Measurements from ENCODE around the gene IL12RB1. TPM values are rescaled to one million over a fixed set of nuclear protein-coding genes. Genes with fewer than 3 reads are reported as not detected.

IL12RB1 gene
- total and polyA plus RNA-seq, 2 donors (not counting 1 experiment from before 2014, with no cell fraction given): 0.50 to 0.75 TPM

- Histone ChIP-seq H4K20me1 (ENCODE audit: control insufficient read depth, extremely low read depth, insufficient read depth, low read length) (no peaks in the 10 kb centered on the region), H2AFZ (ENCODE audit: low read length) (peak overlapping the region; percentile 78), H3K27ac (ENCODE audit: insufficient read depth, low read length) (no peak overlapping the region), H3K36me3 (ENCODE audit: control insufficient read depth, insufficient read depth, low read length) (no peaks in the 10 kb centered on the region), H3K4me3 (replicated peaks in 1 of 4; ENCODE audit: control extremely low read depth in 1 of 4, insufficient read depth in 1 of 4, low read depth in 3 of 4, low read length in 4 of 4) (peak overlapping the region; percentile 16 to 56 (median 42)), H3K9me3 (ENCODE audit: control insufficient read depth, insufficient read depth, low read depth, low read length) (no peaks in the 10 kb centered on the region), H3K79me2 (ENCODE audit: control insufficient read depth, insufficient read depth, low read length) (no peaks in the 10 kb centered on the region), H3K27me3 (ENCODE audit: control insufficient read depth, insufficient read depth, low read length) (peaks cover 1% of the 10 kb centered on the region), H3K9ac (ENCODE audit: insufficient read depth, low read length) (no peak overlapping the region), H3K4me2 (ENCODE audit: extremely low read depth, insufficient read depth, low read length) (peak overlapping the region; percentile 89), H3K4me1 (ENCODE audit: control insufficient read depth, extremely low read depth, insufficient read depth, low read length) (peaks cover 9% of the 10 kb centered on the region)
- TF ChIP-seq CTCF (conservative IDR thresholded peaks at IDR 0.05 in 1 of 2, IDR thresholded peaks at IDR 0.05 in 1 of 2; ENCODE audit: low read depth in 1 of 2, low read length in 2 of 2) (no peak), EZH2 (IDR thresholded peaks at IDR 0.05; ENCODE audit: low read length, missing control alignments) (no peak)
- DNase-seq (ENCODE audit: low read depth in 2 of 2): no peak
Observed at GRCh38 chr19:18104793-18105131, 18.0 kb upstream of the IL12RB1 start.

GRCh38 chr19:18102916-18103542 lies 16.3 kb upstream of the IL12RB1 start:
- no peak for DNase-seq (ENCODE audit: low read depth in 2 of 2)
- no peak overlapping the region for H2AFZ ChIP-seq (ENCODE audit: low read length)
- H3K4me1 ChIP-seq (ENCODE audit: control insufficient read depth, extremely low read depth, insufficient read depth, low read length): peaks cover 6% of the 10 kb centered on the region
- H3K9ac ChIP-seq (ENCODE audit: insufficient read depth, low read length): no peak overlapping the region
- peaks cover 15% of the 10 kb centered on the region for H3K27me3 ChIP-seq (ENCODE audit: control insufficient read depth, insufficient read depth, low read length)
- H3K79me2 ChIP-seq (ENCODE audit: control insufficient read depth, insufficient read depth, low read length): no peaks in the 10 kb centered on the region
- H3K4me2 ChIP-seq (ENCODE audit: extremely low read depth, insufficient read depth, low read length): no peak overlapping the region
- H3K9me3 ChIP-seq (ENCODE audit: control insufficient read depth, insufficient read depth, low read depth, low read length): no peaks in the 10 kb centered on the region
- TF ChIP-seq CTCF (conservative IDR thresholded peaks at IDR 0.05 in 1 of 2, IDR thresholded peaks at IDR 0.05 in 1 of 2; ENCODE audit: low read depth in 1 of 2, low read length in 2 of 2): no peak
- H3K36me3 ChIP-seq (ENCODE audit: control insufficient read depth, insufficient read depth, low read length): no peaks in the 10 kb centered on the region
- H3K4me3 ChIP-seq (replicated peaks in 1 of 4; ENCODE audit: control extremely low read depth in 1 of 4, insufficient read depth in 1 of 4, low read depth in 3 of 4, low read length in 4 of 4): no peak overlapping the region
- H4K20me1 ChIP-seq (ENCODE audit: control insufficient read depth, extremely low read depth, insufficient read depth, low read length): no peaks in the 10 kb centered on the region
- H3K27ac ChIP-seq (ENCODE audit: insufficient read depth, low read length): no peak overlapping the region

GRCh38 chr19:18101268-18101667 lies 14.5 kb upstream of the IL12RB1 start:
- H3K27me3 ChIP-seq (ENCODE audit: control insufficient read depth, insufficient read depth, low read length): peaks cover 17% of the 10 kb centered on the region
- no peaks in the 10 kb centered on the region for H3K79me2 ChIP-seq (ENCODE audit: control insufficient read depth, insufficient read depth, low read length)
- H2AFZ ChIP-seq (ENCODE audit: low read length): no peak overlapping the region
- H4K20me1 ChIP-seq (ENCODE audit: control insufficient read depth, extremely low read depth, insufficient read depth, low read length): no peaks in the 10 kb centered on the region
- no peak overlapping the region for H3K4me3 ChIP-seq (replicated peaks in 1 of 4; ENCODE audit: control extremely low read depth in 1 of 4, insufficient read depth in 1 of 4, low read depth in 3 of 4, low read length in 4 of 4)
- H3K4me2 ChIP-seq (ENCODE audit: extremely low read depth, insufficient read depth, low read length): no peak overlapping the region
- H3K4me1 ChIP-seq (ENCODE audit: control insufficient read depth, extremely low read depth, insufficient read depth, low read length): peaks cover 9% of the 10 kb centered on the region
- H3K9me3 ChIP-seq (ENCODE audit: control insufficient read depth, insufficient read depth, low read depth, low read length): no peaks in the 10 kb centered on the region
- no peak for TF ChIP-seq CTCF (conservative IDR thresholded peaks at IDR 0.05 in 1 of 2, IDR thresholded peaks at IDR 0.05 in 1 of 2; ENCODE audit: low read depth in 1 of 2, low read length in 2 of 2)
- TF ChIP-seq EZH2 (IDR thresholded peaks at IDR 0.05; ENCODE audit: low read length, missing control alignments): no peak
- H3K27ac ChIP-seq (ENCODE audit: insufficient read depth, low read length): no peak overlapping the region
- no peaks in the 10 kb centered on the region for H3K36me3 ChIP-seq (ENCODE audit: control insufficient read depth, insufficient read depth, low read length)
- no peak overlapping the region for H3K9ac ChIP-seq (ENCODE audit: insufficient read depth, low read length)
- no peak for DNase-seq (ENCODE audit: low read depth in 2 of 2)

Measured in fibroblast of lung (primary cell).